Coronary artery (tissue), 2 donors: ENCODE measurements around the gene PARP12.

Source experiments
- DNase-seq: peaks from one replicate; pipeline ENCODE4 v3.0.0-alpha.2; 2017; ENCODE audit warnings: low spot score
- H3K27ac ChIP-seq, 2 donors: fragments of 200-600 bp; sonication (generic); one replicate each; pipeline ENCODE4 v1.5.1; 2016 to 2019
- H3K4me3 ChIP-seq: fragments of 200-600 bp; sonication (generic); 2 replicates; pipeline ENCODE4 v1.5.1; 2016; ENCODE audit warnings: mild to moderate bottlenecking, moderate library complexity
- CTCF ChIP-seq: fragments of 200-600 bp; sonication (generic); IDR thresholded peaks from one replicate; pipeline ENCODE4 v1.5.1; 2019; ENCODE audit warnings: antibody characterized with exemption

The PARP12 gene

DNA sequence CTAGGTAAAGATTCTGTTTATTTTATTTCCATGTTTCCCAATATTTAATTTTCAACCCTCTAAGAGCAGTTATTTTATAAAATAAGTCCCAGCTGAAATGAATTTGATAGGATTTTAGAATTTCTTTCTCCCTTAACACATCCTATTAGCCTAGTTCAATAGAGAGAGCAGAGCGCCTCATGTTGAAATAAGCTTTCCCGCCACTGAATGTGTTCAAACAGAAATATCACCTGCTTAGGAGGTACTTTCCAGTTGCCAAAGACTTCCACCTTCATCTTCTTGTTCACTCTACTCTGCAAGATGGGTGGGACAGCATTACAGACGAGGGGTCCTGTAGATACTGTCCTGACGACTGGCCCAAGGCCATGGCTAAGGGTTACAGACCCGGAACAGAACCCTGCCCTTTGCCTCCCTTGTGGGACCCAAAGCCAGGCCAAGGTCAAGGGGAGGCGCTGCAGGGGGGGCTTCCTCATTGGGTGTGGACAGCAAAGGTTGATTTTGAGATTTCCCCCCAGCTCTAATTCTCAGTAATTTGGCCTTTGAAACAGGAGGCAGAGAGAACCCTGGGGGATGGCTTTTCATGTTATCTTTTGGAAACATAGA is 62.0 kb downstream of the PARP12 start:
- no peak for DNase-seq

DNA sequence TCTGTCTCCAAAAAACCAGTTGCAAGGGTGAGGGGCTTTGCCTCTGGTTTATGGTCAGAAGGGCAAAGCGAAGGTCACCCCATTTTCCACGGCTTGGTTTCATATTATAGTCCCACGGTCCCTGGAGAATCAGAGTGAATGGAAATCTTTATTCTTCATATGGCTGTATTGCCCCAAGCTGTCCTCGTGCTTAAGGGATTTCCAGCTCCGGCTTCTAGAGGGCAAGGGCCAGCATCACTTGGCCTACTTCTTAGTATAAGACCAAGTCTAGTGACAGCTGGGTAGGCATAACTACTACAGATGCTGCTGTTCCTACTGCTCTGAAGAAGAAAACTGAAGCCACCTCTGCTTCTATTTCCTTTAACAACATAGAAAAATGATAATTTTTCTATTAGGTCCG is 63.2 kb downstream of the PARP12 start:
- Histone ChIP-seq H3K4me3 (no peak overlapping the region), H3K27ac (no peak overlapping the region)
- DNase-seq = no peak
- TF ChIP-seq CTCF = no peak

More for the DNA sequence above, 62.0 kb downstream of the PARP12 start:
- no peak for TF ChIP-seq CTCF
- no peak overlapping the region for H3K27ac ChIP-seq
- no peak overlapping the region for H3K4me3 ChIP-seq

- Histone ChIP-seq H3K4me3 (no peak overlapping the region), H3K27ac (no peak overlapping the region)
- TF ChIP-seq CTCF = no peak
- no peak for DNase-seq
These were observed 64.2 kb downstream of the PARP12 start for GRCh38 chr7:139998572-139998971.

- no peak for DNase-seq
- Histone ChIP-seq H3K4me3 (no peak overlapping the region), H3K27ac (no peak overlapping the region)
- no peak for TF ChIP-seq CTCF
These were observed 67.5 kb downstream of the PARP12 start for GRCh38 chr7:139995017-139995915.

DNA sequence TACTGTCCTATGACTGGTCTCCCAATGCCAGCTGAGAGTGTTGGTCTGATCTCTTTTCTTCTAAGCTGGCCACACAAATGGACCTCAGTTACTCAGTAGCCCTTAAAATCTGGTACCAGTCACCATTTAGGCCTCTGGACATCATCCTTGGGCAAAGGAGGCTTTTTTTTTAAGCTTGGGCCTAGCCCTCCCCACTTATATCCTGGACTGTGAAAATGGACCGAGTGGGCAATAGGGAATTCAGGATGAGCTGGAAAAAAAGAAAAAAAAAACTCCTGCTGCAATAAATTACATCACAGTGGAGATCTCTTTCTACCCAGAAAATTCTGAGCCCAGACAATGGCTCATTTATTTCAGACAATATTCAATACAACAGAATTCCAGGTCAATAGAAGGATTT is 68.4 kb downstream of the PARP12 start:
- Histone ChIP-seq H3K4me3 (no peak overlapping the region), H3K27ac (no peak overlapping the region)
- DNase-seq = no peak
- TF ChIP-seq CTCF = no peak

DNA sequence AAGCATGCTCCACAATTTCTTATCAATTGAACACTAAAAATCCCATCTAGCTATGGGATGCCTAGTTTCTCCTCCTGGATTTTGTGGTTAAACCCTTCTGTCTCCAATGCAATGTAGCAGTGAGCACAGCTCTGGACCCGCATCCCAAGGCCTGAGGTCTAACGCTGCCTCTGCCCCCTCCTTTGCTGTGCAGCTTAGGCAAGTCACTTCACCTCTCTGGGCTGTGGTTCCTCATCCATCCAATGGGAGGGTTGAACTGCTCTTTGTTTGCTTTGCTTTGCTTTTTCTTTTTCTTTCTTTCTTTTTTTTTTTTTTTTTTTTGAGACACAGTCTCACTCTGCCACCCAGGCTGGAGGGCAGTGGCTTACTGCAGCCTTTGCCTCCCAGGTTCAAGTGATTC is 69.2 kb downstream of the PARP12 start:
- H3K27ac ChIP-seq = no peak overlapping the region

More for the DNA sequence above, 69.2 kb downstream of the PARP12 start:
- DNase-seq = no peak
- no peak overlapping the region for H3K4me3 ChIP-seq
- TF ChIP-seq CTCF = no peak
